GM23338 (cell line): ENCODE measurements around the gene FCER2. TPM values are rescaled to one million over a fixed set of nuclear protein-coding genes. Genes with fewer than 3 reads are reported as not detected.
A peak's percentile ranks its signal among the peaks of the same experiment; 100 is the strongest.

Source experiments
- ATAC-seq: fragments of 200-7000 bp; cut with Tn5 transposase; 3 replicates; pipeline ENCODE4 v1.9.1; 2020
- DNase-seq: peaks from one replicate; pipeline ENCODE4 v3.0.0-alpha.2; 2015; ENCODE audit warnings: low spot score
- H2AFZ ChIP-seq: fragments of 200-600 bp; sonication (generic); 2 replicates; pipeline ENCODE4 v1.8.0; 2016; ENCODE audit warnings: antibody characterized with exemption, mild to moderate bottlenecking, moderate library complexity
- H3F3A ChIP-seq: fragments of 200-600 bp; sonication (generic); replicated peaks from 2 replicates; pipeline ENCODE4 v1.8.0; 2017; ENCODE audit warnings: antibody characterized with exemption, mixed run types, low read depth
- H3K27ac ChIP-seq: fragments of 200-600 bp; sonication (generic); 2 replicates; pipeline ENCODE4 v1.6.1; 2016; ENCODE audit warnings: low read depth
- H3K27me3 ChIP-seq: fragments of 200-600 bp; sonication (generic); 2 replicates; pipeline ENCODE4 v1.8.0; 2016; ENCODE audit warnings: mild to moderate bottlenecking, mixed run types, moderate library complexity; ENCODE audit not compliant: insufficient read depth
- H3K36me3 ChIP-seq: fragments of 200-600 bp; sonication (generic); 2 replicates; pipeline ENCODE4 v1.8.0; 2016; ENCODE audit warnings: mild to moderate bottlenecking; ENCODE audit not compliant: insufficient read depth
- H3K4me1 ChIP-seq: fragments of 200-600 bp; sonication (generic); 2 replicates; pipeline ENCODE4 v1.8.0; 2016; ENCODE audit warnings: mild to moderate bottlenecking, moderate library complexity; ENCODE audit not compliant: insufficient read depth
- H3K4me2 ChIP-seq: fragments of 200-600 bp; sonication (generic); 2 replicates; pipeline ENCODE4 v1.7.1; 2017; ENCODE audit warnings: mixed run types
- H3K4me3 ChIP-seq: fragments of 200-600 bp; sonication (generic); 2 replicates; pipeline ENCODE4 v1.6.1; 2016; ENCODE audit warnings: mixed run types
- H3K79me2 ChIP-seq: fragments of 200-600 bp; sonication (generic); replicated peaks from 2 replicates; pipeline ENCODE4 v1.8.0; 2017; ENCODE audit warnings: mild to moderate bottlenecking; ENCODE audit not compliant: insufficient read depth
- H3K9me2 ChIP-seq: fragments of 200-600 bp; sonication (generic); 2 replicates; pipeline ENCODE4 v1.8.0; 2017; ENCODE audit not compliant: insufficient read depth
- H4K20me1 ChIP-seq: fragments of 200-600 bp; sonication (generic); replicated peaks from 2 replicates; pipeline ENCODE4 v1.8.0; 2017; ENCODE audit warnings: mild to moderate bottlenecking; ENCODE audit not compliant: insufficient read depth
- H3K27ac Mint-ChIP-seq: 2 replicates; pipeline ENCODE4 v1.8.0; 2020; ENCODE audit warnings: inconsistent platforms, mild to moderate bottlenecking, moderate library complexity, mixed read lengths
- H3K27me3 Mint-ChIP-seq: 3 replicates; pipeline ENCODE4 v1.8.0; 2022; ENCODE audit warnings: low read depth, mild to moderate bottlenecking, moderate library complexity, mixed read lengths, inconsistent platforms; ENCODE audit not compliant: insufficient read depth, poor library complexity
- H3K36me3 Mint-ChIP-seq: 3 replicates; pipeline ENCODE4 v1.8.0; 2021; ENCODE audit warnings: low read depth, mild to moderate bottlenecking, inconsistent platforms, moderate library complexity, mixed read lengths
- H3K4me1 Mint-ChIP-seq: 3 replicates; pipeline ENCODE4 v1.8.0; 2020; ENCODE audit warnings: mild to moderate bottlenecking, inconsistent platforms, mixed read lengths
- H3K4me3 Mint-ChIP-seq: 3 replicates; pipeline ENCODE4 v1.8.0; 2021; ENCODE audit warnings: moderate library complexity, mild to moderate bottlenecking, inconsistent platforms, mixed read lengths
- H3K9me3 Mint-ChIP-seq: 3 replicates; pipeline ENCODE4 v1.8.0; 2020; ENCODE audit warnings: moderate library complexity, mild to moderate bottlenecking, inconsistent platforms, mixed read lengths
- CTCF ChIP-seq, 2 experiments: fragments of 200-600 bp in 1 of 2; sonication (generic) in 1 of 2; conservative IDR thresholded peaks; 2 replicates each; pipeline versions ENCODE4 v1.5.1 to v1.6.1; 2016 to 2017; ENCODE audit warnings: antibody characterized with exemption in 2 of 2, low read depth in 2 of 2, mild to moderate bottlenecking in 2 of 2, moderate library complexity in 1 of 2
- EZH2 ChIP-seq: fragments of 200-600 bp; sonication (generic); IDR thresholded peaks from one replicate; pipeline ENCODE4 v1.8.0; 2017; ENCODE audit warnings: antibody characterized with exemption, mild to moderate bottlenecking, low read depth; ENCODE audit not compliant: unreplicated experiment
- EZH2phosphoT487 ChIP-seq: fragments of 200-600 bp; sonication (generic); IDR thresholded peaks from one replicate; pipeline ENCODE4 v1.8.1; 2018; ENCODE audit warnings: antibody characterized with exemption; ENCODE audit not compliant: unreplicated experiment
- NANOG ChIP-seq: IDR thresholded peaks from 2 replicates; pipeline ENCODE4 v1.6.1; 2016; ENCODE audit warnings: antibody characterized with exemption, borderline replicate concordance
- ZNF114 ChIP-seq: fragments of 250-450 bp; sonication (Bioruptor Pico); IDR thresholded peaks from 2 replicates; pipeline ENCODE4 v1.5.0; 2020; ENCODE audit warnings: mild to moderate bottlenecking, moderate library complexity
- polyA plus RNA-seq: library from polyadenylated mRNA; unstranded; fragments of >200 nt; fragmentation: Nextera tagmentation; extraction: Ambion mirVana; gene quantifications from 2 replicates; pipeline ENCODE4 v1.2.1, GENCODE V29; 2016
- total RNA-seq: library from RNA; depleted of rRNA; stranded (reverse); fragments of >200 nt; shearing (Covaris generic); gene quantifications from 2 replicates; pipeline ENCODE4 v1.2.3, GENCODE V29; 2014

The FCER2 gene
- total and polyA plus RNA-seq, 2 experiments from 2014 or later, result 0.29 TPM; not detected in 1

- 0 out of 2 replicates have a peak, but pooled peaks cover 3% of the 10 kb centered on the region for H3F3A ChIP-seq
- peaks cover 4% of the 10 kb centered on the region; the same call in 1 of the 3 replicates for H3K4me1 Mint-ChIP-seq
- H3K4me3 ChIP-seq, result peak overlapping the region; percentile 92; the same call in 1 of the 2 replicates
- ATAC-seq (peak; percentile 26), DNase-seq (peak; percentile 44)
- H3K4me2 ChIP-seq, result no peak overlapping the region; the same call in 1 of the 2 replicates
- H3K9me2 ChIP-seq, result no peaks in the 10 kb centered on the region
- H3K36me3 Mint-ChIP-seq, result peaks cover 20% of the 10 kb centered on the region
- no peaks in the 10 kb centered on the region for H3K9me3 Mint-ChIP-seq
- peaks cover 8% of the 10 kb centered on the region for H4K20me1 ChIP-seq
- TF ChIP-seq ZNF114 (CRISPR knock-in tag), result no peak
- TF ChIP-seq EZH2phosphoT487, result no peak
- no peak for TF ChIP-seq EZH2
- no peak for TF ChIP-seq NANOG
- H3K4me1 ChIP-seq, result no peaks in the 10 kb centered on the region
- peak overlapping the region; percentile 56 for H3K4me3 Mint-ChIP-seq
- H3K27me3 ChIP-seq, result peaks cover 10% of the 10 kb centered on the region; the same call in 1 of the 2 replicates
- H3K36me3 ChIP-seq, result no peaks in the 10 kb centered on the region; the same call in 1 of the 2 replicates
- H3K27ac Mint-ChIP-seq, result no peak overlapping the region
- H3K27me3 Mint-ChIP-seq, result peaks cover 28% of the 10 kb centered on the region
- peak overlapping the region; percentile 89 for H2AFZ ChIP-seq
- 0 out of 2 replicates have a peak, but pooled peaks cover 3% of the 10 kb centered on the region for H3K79me2 ChIP-seq
- no peak overlapping the region for H3K27ac ChIP-seq
Observed at GRCh38 chr19:7679771-7680605, 21.9 kb downstream of the FCER2 start.

- H3K4me3 ChIP-seq, result no peak overlapping the region
- H3K4me1 Mint-ChIP-seq, result peaks cover 4% of the 10 kb centered on the region; the same call in 1 of the 3 replicates
- no peak for TF ChIP-seq EZH2
- TF ChIP-seq CTCF (conservative IDR thresholded peaks at IDR 0.05; ENCODE audit: low read depth in 2 of 2), result peak in 1 of 2 experiments; percentile 35; a peak in 2 of 4 replicates
- peaks cover 8% of the 10 kb centered on the region for H4K20me1 ChIP-seq
- peaks cover 20% of the 10 kb centered on the region for H3K36me3 Mint-ChIP-seq
- H3K4me2 ChIP-seq, result no peak overlapping the region
- H3K27me3 Mint-ChIP-seq, result peaks cover 28% of the 10 kb centered on the region
- H3K27ac Mint-ChIP-seq, result no peak overlapping the region
- no peak overlapping the region for H3K27ac ChIP-seq
- no peak for ATAC-seq
- no peak overlapping the region for H2AFZ ChIP-seq
- no peaks in the 10 kb centered on the region for H3K9me2 ChIP-seq
- no peaks in the 10 kb centered on the region for H3K4me1 ChIP-seq
- 0 out of 2 replicates have a peak, but pooled peaks cover 3% of the 10 kb centered on the region for H3K79me2 ChIP-seq
- H3K27me3 ChIP-seq, result peaks cover 10% of the 10 kb centered on the region; the same call in 1 of the 2 replicates
- no peak overlapping the region for H3K4me3 Mint-ChIP-seq
- no peaks in the 10 kb centered on the region; the same call in 1 of the 2 replicates for H3K36me3 ChIP-seq
- no peak for DNase-seq
- peaks cover under 1% of the 10 kb centered on the region; the same call in 1 of the 3 replicates for H3K9me3 Mint-ChIP-seq
- H3F3A ChIP-seq, result 0 out of 2 replicates have a peak, but pooled peaks cover 3% of the 10 kb centered on the region
Observed at GRCh38 chr19:7678971-7679751, 22.8 kb downstream of the FCER2 start.
